Bronchial epithelial cell (primary cell): ENCODE data around the gene RNF41. TPM values are rescaled to one million over a fixed set of nuclear protein-coding genes. Genes with fewer than 3 reads are reported as not detected.

Source experiments
- DNase-seq: peaks from one replicate; pipeline ENCODE4 v3.0.0-alpha.2; 2010; ENCODE audit warnings: low read depth
- FAIRE-seq: peaks from 2 replicates; lab custom pipeline; 2011; peaks lifted over from hg19 to GRCh38; lab: Jason Lieb, UNC
- H3K27me3 ChIP-seq: 2 replicates; pipeline ENCODE4 v1.5.1; 2011; ENCODE audit warnings: low read length; ENCODE audit not compliant: control insufficient read depth, insufficient read depth
- H3K36me3 ChIP-seq: 2 replicates; pipeline ENCODE4 v1.5.1; 2011; ENCODE audit warnings: low read length; ENCODE audit not compliant: control insufficient read depth, insufficient read depth
- H3K4me3 ChIP-seq: 2 replicates; pipeline ENCODE4 v1.5.1; 2011; ENCODE audit warnings: mild to moderate bottlenecking, low read depth, low read length, control low read depth
- total RNA-seq: library from RNA; depleted of rRNA; stranded (reverse); fragments of >200 nt; gene quantifications from 2 replicates; pipeline ENCODE4 v1.2.1, GENCODE V29; 2014
- TF ChIP-seq, protein P1 (sequence below): IDR thresholded peaks from 2 replicates; pipeline ENCODE4 v1.5.1; 2011; ENCODE audit warnings: mild to moderate bottlenecking, moderate library complexity, low read length, control low read depth, inconsistent platforms; ENCODE audit not compliant: insufficient read depth, severe bottlenecking

Gene RNF41
- total RNA-seq, 1 donor from 2014 or later, result 102 TPM

GRCh38 chr12:56163533-56164344 lies 58.0 kb downstream of the RNF41 start:
- Histone ChIP-seq H3K27me3 (no peaks in the 10 kb centered on the region), H3K4me3 (no peak overlapping the region), H3K36me3 (peaks cover 43% of the 10 kb centered on the region)
- TF ChIP-seq, protein P1, sequence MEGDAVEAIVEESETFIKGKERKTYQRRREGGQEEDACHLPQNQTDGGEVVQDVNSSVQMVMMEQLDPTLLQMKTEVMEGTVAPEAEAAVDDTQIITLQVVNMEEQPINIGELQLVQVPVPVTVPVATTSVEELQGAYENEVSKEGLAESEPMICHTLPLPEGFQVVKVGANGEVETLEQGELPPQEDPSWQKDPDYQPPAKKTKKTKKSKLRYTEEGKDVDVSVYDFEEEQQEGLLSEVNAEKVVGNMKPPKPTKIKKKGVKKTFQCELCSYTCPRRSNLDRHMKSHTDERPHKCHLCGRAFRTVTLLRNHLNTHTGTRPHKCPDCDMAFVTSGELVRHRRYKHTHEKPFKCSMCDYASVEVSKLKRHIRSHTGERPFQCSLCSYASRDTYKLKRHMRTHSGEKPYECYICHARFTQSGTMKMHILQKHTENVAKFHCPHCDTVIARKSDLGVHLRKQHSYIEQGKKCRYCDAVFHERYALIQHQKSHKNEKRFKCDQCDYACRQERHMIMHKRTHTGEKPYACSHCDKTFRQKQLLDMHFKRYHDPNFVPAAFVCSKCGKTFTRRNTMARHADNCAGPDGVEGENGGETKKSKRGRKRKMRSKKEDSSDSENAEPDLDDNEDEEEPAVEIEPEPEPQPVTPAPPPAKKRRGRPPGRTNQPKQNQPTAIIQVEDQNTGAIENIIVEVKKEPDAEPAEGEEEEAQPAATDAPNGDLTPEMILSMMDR, result no peak
- DNase-seq, result no peak
- no peak for FAIRE-seq

GRCh38 chr12:56162468-56163290 lies 59.0 kb downstream of the RNF41 start:
- no peaks in the 10 kb centered on the region for H3K27me3 ChIP-seq
- TF ChIP-seq, protein P1, result no peak
- DNase-seq (no peak), FAIRE-seq (no peak)
- H3K36me3 ChIP-seq, result peaks cover 39% of the 10 kb centered on the region
- H3K4me3 ChIP-seq, result no peak overlapping the region

- Histone ChIP-seq H3K4me3 (no peak overlapping the region), H3K36me3 (peaks cover 37% of the 10 kb centered on the region), H3K27me3 (no peaks in the 10 kb centered on the region)
- no peak for FAIRE-seq
- TF ChIP-seq, protein P1, result no peak
- DNase-seq, result no peak
Measured at GRCh38 chr12:56161690-56162351, 59.9 kb downstream of the RNF41 start.

DNA sequence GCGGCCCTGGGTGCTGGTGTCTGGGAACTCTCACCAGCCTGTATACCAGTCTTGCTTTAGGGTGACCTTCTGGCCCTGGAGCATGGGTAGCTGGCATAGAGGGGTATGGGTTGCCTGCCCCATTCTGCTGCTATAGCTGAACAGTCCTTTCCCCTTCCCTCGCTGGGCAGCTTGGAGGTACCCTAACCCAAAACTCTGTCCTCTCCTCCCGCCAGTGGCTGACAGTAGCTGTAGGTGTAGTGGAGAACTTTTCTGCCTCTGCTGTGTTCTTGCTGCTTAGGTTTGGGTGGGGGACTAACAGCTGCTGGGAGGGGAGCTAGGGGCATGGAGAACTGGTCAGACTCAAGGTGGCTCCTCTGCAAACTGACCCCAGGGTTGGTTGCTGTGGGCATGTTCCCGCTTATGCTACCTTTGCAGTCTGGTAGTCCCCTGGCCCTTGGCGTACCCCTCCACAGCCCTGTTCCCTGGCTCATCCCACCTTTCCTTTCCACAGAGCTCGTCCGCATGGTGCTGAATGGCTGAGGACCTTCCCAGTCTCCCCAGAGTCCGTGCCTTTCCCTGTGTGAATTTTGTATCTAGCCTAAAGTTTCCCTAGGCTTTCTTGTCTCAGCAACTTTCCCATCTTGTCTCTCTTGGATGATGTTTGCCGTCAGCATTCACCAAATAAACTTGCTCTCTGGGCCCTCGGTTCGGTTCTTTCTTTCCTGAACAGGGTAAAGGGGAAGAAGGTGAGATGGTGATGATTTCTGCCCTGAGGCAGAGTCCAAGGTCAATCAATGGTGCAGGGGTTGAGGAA lies 60.6 kb downstream of the RNF41 start:
- TF ChIP-seq, protein P1, result no peak
- H3K27me3 ChIP-seq, result no peaks in the 10 kb centered on the region
- DNase-seq (no peak), FAIRE-seq (no peak)
- no peak overlapping the region for H3K4me3 ChIP-seq
- peaks cover 37% of the 10 kb centered on the region for H3K36me3 ChIP-seq

- Histone ChIP-seq H3K36me3 (peaks cover 33% of the 10 kb centered on the region), H3K4me3 (peak overlapping the region; percentile 98), H3K27me3 (no peaks in the 10 kb centered on the region)
- FAIRE-seq, result no peak
- TF ChIP-seq, protein P1, result no peak
- DNase-seq, result peak; percentile 36
Measured at GRCh38 chr12:56160193-56160763, 61.4 kb downstream of the RNF41 start.
